Activated T-helper 1 cell treated with anti-CD3 and anti-CD28 coated beads, Interleukin-12 subunit alpha, Interleukin-12 subunit beta, Interleukin-2, Interleukin-4 antibody, amounts not matched to agents 30 ng/mL and 10 ng/mL and 1 ng/mL, durations not matched to agents 14 hours and 24 hours and 36 hours (primary cell): Measurements from ENCODE around the gene PPARA. TPM values are rescaled to one million over a fixed set of nuclear protein-coding genes. Genes with fewer than 3 reads are reported as not detected.

Source experiments
- DNase-seq: peaks from one replicate; pipeline ENCODE4 v3.0.0; 2021; ENCODE audit warnings: low spot score
- H3K27ac Mint-ChIP-seq: one replicate; pipeline ENCODE4 v1.8.0; 2021; ENCODE audit warnings: mild to moderate bottlenecking, mixed read lengths
- H3K27me3 Mint-ChIP-seq: one replicate; pipeline ENCODE4 v1.8.0; 2022; ENCODE audit warnings: mild to moderate bottlenecking, moderate library complexity, mixed read lengths; ENCODE audit not compliant: insufficient read depth
- H3K36me3 Mint-ChIP-seq: one replicate; pipeline ENCODE4 v1.8.0; 2021; ENCODE audit warnings: low read depth, mixed read lengths
- H3K4me1 Mint-ChIP-seq: one replicate; pipeline ENCODE4 v1.8.0; 2021; ENCODE audit warnings: low read depth, mixed read lengths
- H3K4me3 Mint-ChIP-seq: one replicate; pipeline ENCODE4 v1.8.0; 2021; ENCODE audit warnings: mild to moderate bottlenecking, moderate library complexity, mixed read lengths
- H3K9me3 Mint-ChIP-seq: one replicate; pipeline ENCODE4 v1.8.0; 2021; ENCODE audit warnings: mixed read lengths
- intact Hi-C: fragments of 100-400 bp; cut with micrococcal nuclease; formaldehyde crosslinking; loops from one replicate; pipeline ENCODE4 v1.15.1; 2024
- total RNA-seq: library from RNA; stranded (reverse); gene quantifications from 2 replicates; pipeline ENCODE4 v1.2.3, GENCODE V29; 2022

Gene PPARA
- total RNA-seq, 1 donor from 2014 or later = 11.6 TPM

GRCh38 chr22:46108564-46109473 lies 41.5 kb upstream of the PPARA start:
- H3K9me3 Mint-ChIP-seq = no peaks in the 10 kb centered on the region
- no peak for DNase-seq
- H3K4me1 Mint-ChIP-seq = no peaks in the 10 kb centered on the region
- no peaks in the 10 kb centered on the region for H3K27me3 Mint-ChIP-seq
- no peak overlapping the region for H3K4me3 Mint-ChIP-seq
- no peaks in the 10 kb centered on the region for H3K36me3 Mint-ChIP-seq
- intact Hi-C loops = loop anchor here (10.0 kb wide), 1 partner anchor 534 kb away; no protein-coding TSS in a partner anchor
- H3K27ac Mint-ChIP-seq = no peak overlapping the region

GRCh38 chr22:46109474-46110003 lies 40.8 kb upstream of the PPARA start:
- Mint-ChIP-seq H3K4me1 (no peaks in the 10 kb centered on the region), H3K36me3 (no peaks in the 10 kb centered on the region), H3K27me3 (no peaks in the 10 kb centered on the region), H3K27ac (no peak overlapping the region), H3K9me3 (no peaks in the 10 kb centered on the region), H3K4me3 (no peak overlapping the region)
- no peak for DNase-seq
- intact Hi-C loops = loop anchor here (10.0 kb wide), 1 partner anchor 535 kb away; no protein-coding TSS in a partner anchor

- H3K4me1 Mint-ChIP-seq = no peaks in the 10 kb centered on the region
- H3K9me3 Mint-ChIP-seq = no peaks in the 10 kb centered on the region
- DNase-seq = no peak
- intact Hi-C loops = no loop called here
- H3K27ac Mint-ChIP-seq = no peak overlapping the region
- H3K36me3 Mint-ChIP-seq = no peaks in the 10 kb centered on the region
- no peak overlapping the region for H3K4me3 Mint-ChIP-seq
- no peaks in the 10 kb centered on the region for H3K27me3 Mint-ChIP-seq
Observed at GRCh38 chr22:46110215-46110614, 40.1 kb upstream of the PPARA start.

- no peaks in the 10 kb centered on the region for H3K27me3 Mint-ChIP-seq
- no peaks in the 10 kb centered on the region for H3K9me3 Mint-ChIP-seq
- intact Hi-C loops = no loop called here
- DNase-seq = no peak
- no peaks in the 10 kb centered on the region for H3K36me3 Mint-ChIP-seq
- no peaks in the 10 kb centered on the region for H3K4me1 Mint-ChIP-seq
- H3K4me3 Mint-ChIP-seq = no peak overlapping the region
- no peak overlapping the region for H3K27ac Mint-ChIP-seq
Observed at GRCh38 chr22:46111645-46112306, 38.5 kb upstream of the PPARA start.

- Mint-ChIP-seq H3K4me1 (no peaks in the 10 kb centered on the region), H3K27ac (no peak overlapping the region), H3K36me3 (no peaks in the 10 kb centered on the region), H3K4me3 (no peak overlapping the region), H3K27me3 (no peaks in the 10 kb centered on the region), H3K9me3 (no peaks in the 10 kb centered on the region)
- DNase-seq = no peak
- intact Hi-C loops = no loop called here
Observed at GRCh38 chr22:46112405-46112804, 37.9 kb upstream of the PPARA start.

GRCh38 chr22:46113110-46113909 lies 37.0 kb upstream of the PPARA start:
- no peak overlapping the region for H3K4me3 Mint-ChIP-seq
- no peaks in the 10 kb centered on the region for H3K9me3 Mint-ChIP-seq
- no peak overlapping the region for H3K27ac Mint-ChIP-seq
- no peaks in the 10 kb centered on the region for H3K27me3 Mint-ChIP-seq
- intact Hi-C loops = no loop called here
- no peaks in the 10 kb centered on the region for H3K36me3 Mint-ChIP-seq
- no peak for DNase-seq
- H3K4me1 Mint-ChIP-seq = no peaks in the 10 kb centered on the region

GRCh38 chr22:46113910-46114517 lies 36.3 kb upstream of the PPARA start:
- Mint-ChIP-seq H3K4me3 (no peak overlapping the region), H3K27me3 (peaks cover 2% of the 10 kb centered on the region), H3K9me3 (no peaks in the 10 kb centered on the region), H3K4me1 (no peaks in the 10 kb centered on the region), H3K36me3 (no peaks in the 10 kb centered on the region), H3K27ac (no peak overlapping the region)
- intact Hi-C loops = no loop called here
- DNase-seq = no peak

- Mint-ChIP-seq H3K4me3 (no peak overlapping the region), H3K27me3 (peaks cover 2% of the 10 kb centered on the region), H3K9me3 (no peaks in the 10 kb centered on the region), H3K27ac (no peak overlapping the region), H3K36me3 (no peaks in the 10 kb centered on the region), H3K4me1 (no peaks in the 10 kb centered on the region)
- intact Hi-C loops = loop anchor here (5.0 kb wide), 1 partner anchor 42 kb away; no protein-coding TSS in a partner anchor
- no peak for DNase-seq
Observed at GRCh38 chr22:46114518-46115387, 35.6 kb upstream of the PPARA start.

GRCh38 chr22:46115388-46115678 lies 35.0 kb upstream of the PPARA start:
- intact Hi-C loops = loop anchor here (5.0 kb wide), 1 partner anchor 43 kb away; no protein-coding TSS in a partner anchor
- no peaks in the 10 kb centered on the region for H3K36me3 Mint-ChIP-seq
- H3K27me3 Mint-ChIP-seq = peaks cover 2% of the 10 kb centered on the region
- H3K27ac Mint-ChIP-seq = no peak overlapping the region
- no peak overlapping the region for H3K4me3 Mint-ChIP-seq
- no peaks in the 10 kb centered on the region for H3K9me3 Mint-ChIP-seq
- no peak for DNase-seq
- H3K4me1 Mint-ChIP-seq = no peaks in the 10 kb centered on the region

- H3K4me1 Mint-ChIP-seq = no peaks in the 10 kb centered on the region
- H3K27me3 Mint-ChIP-seq = peaks cover 2% of the 10 kb centered on the region
- no peaks in the 10 kb centered on the region for H3K9me3 Mint-ChIP-seq
- no peak overlapping the region for H3K4me3 Mint-ChIP-seq
- intact Hi-C loops = loop anchor here (1.0 to 5.0 kb wide), 4 partner anchors 44 to 122 kb away; no protein-coding TSS in a partner anchor
- no peak for DNase-seq
- no peaks in the 10 kb centered on the region for H3K36me3 Mint-ChIP-seq
- no peak overlapping the region for H3K27ac Mint-ChIP-seq
Observed at GRCh38 chr22:46115755-46116490, 34.4 kb upstream of the PPARA start.

GRCh38 chr22:46116491-46116958 lies 33.8 kb upstream of the PPARA start:
- Mint-ChIP-seq H3K4me3 (no peak overlapping the region), H3K36me3 (no peaks in the 10 kb centered on the region), H3K4me1 (no peaks in the 10 kb centered on the region), H3K27me3 (peaks cover 2% of the 10 kb centered on the region), H3K9me3 (no peaks in the 10 kb centered on the region), H3K27ac (no peak overlapping the region)
- intact Hi-C loops = loop anchor here (1.0 to 5.0 kb wide), 4 partner anchors 44 to 122 kb away; no protein-coding TSS in a partner anchor
- peak; percentile 70 for DNase-seq
